SJSA1 (cell line): ENCODE results near the gene TEKT4. TPM values are rescaled to one million over a fixed set of nuclear protein-coding genes. Genes with fewer than 3 reads are reported as not detected.
"Not testable (repeated sequence)": the region's sequence is repeated elsewhere in the genome, so short reads cannot be mapped to it uniquely, and the experiment has no call there.

Experiments used
- DNase-seq, 2 experiments: peaks; one replicate each; pipeline ENCODE4 v3.0.0-alpha.2; 2015 to 2020; ENCODE audit warnings: low spot score in 2 of 2, low read depth in 1 of 2
- H3K27ac ChIP-seq: fragments of 250-450 bp; sonication (Bioruptor Pico); 2 replicates; pipeline ENCODE4 v1.5.1; 2020; ENCODE audit warnings: mild to moderate bottlenecking, moderate library complexity
- H3K27me3 ChIP-seq: fragments of 250-450 bp; sonication (Bioruptor Pico); replicated peaks from 2 replicates; pipeline ENCODE4 v1.5.1; 2020; ENCODE audit warnings: mild to moderate bottlenecking, moderate library complexity
- H3K36me3 ChIP-seq: fragments of 250-450 bp; sonication (Bioruptor Pico); 2 replicates; pipeline ENCODE4 v1.5.1; 2020; ENCODE audit warnings: mild to moderate bottlenecking
- H3K4me1 ChIP-seq: fragments of 250-450 bp; sonication (Bioruptor Pico); replicated peaks from 2 replicates; pipeline ENCODE4 v1.6.1; 2021; ENCODE audit warnings: mild to moderate bottlenecking
- H3K4me3 ChIP-seq: fragments of 250-450 bp; sonication (Bioruptor Pico); 2 replicates; pipeline ENCODE4 v1.5.1; 2020; ENCODE audit warnings: mild to moderate bottlenecking
- H3K9me3 ChIP-seq: fragments of 250-450 bp; sonication (Bioruptor Pico); replicated peaks from 2 replicates; pipeline ENCODE4 v1.5.1; 2020; ENCODE audit warnings: mild to moderate bottlenecking
- total RNA-seq: library from RNA; depleted of rRNA; stranded (reverse); fragments of >200 nt; shearing (Covaris generic); gene quantifications from 2 replicates; pipeline ENCODE4 v1.2.3, GENCODE V29; 2014; rRNA removed

Gene TEKT4
- not detected in 2 replicates for total RNA-seq

- H3K36me3 ChIP-seq, result no peaks in the 10 kb centered on the region
- DNase-seq, result peak; percentile 15 to 59
- H3K4me1 ChIP-seq, result peaks cover 6% of the 10 kb centered on the region
- no peaks in the 10 kb centered on the region for H3K27me3 ChIP-seq
- peak within 1 kb of the TSS; percentile 14; the same call in 1 of the 2 replicates for H3K4me3 ChIP-seq
- no peak within 1 kb of the TSS for H3K27ac ChIP-seq
- no peaks in the 10 kb centered on the region for H3K9me3 ChIP-seq
These were observed at the start of gene TEKT4 for GRCh38 chr2:94871226-94872087. TSS of gene TEKT4 (plus strand) at chr2:94871430. CDS start at chr2:94871580, 150 bp downstream.

GRCh38 chr2:94839224-94839623, 32.0 kb upstream of the TEKT4 start:
- not testable (repeated sequence) for H3K9me3 ChIP-seq, H3K36me3 ChIP-seq, DNase-seq, H3K4me1 ChIP-seq, H3K4me3 ChIP-seq, H3K27ac ChIP-seq, H3K27me3 ChIP-seq

- not testable (repeated sequence) for H3K4me3 ChIP-seq, H3K4me1 ChIP-seq, DNase-seq, H3K36me3 ChIP-seq, H3K27ac ChIP-seq, H3K9me3 ChIP-seq, H3K27me3 ChIP-seq
These were observed 14.4 kb upstream of the TEKT4 start for GRCh38 chr2:94856856-94857255.

- not testable (repeated sequence) for H3K27ac ChIP-seq, H3K4me1 ChIP-seq, H3K4me3 ChIP-seq, H3K36me3 ChIP-seq, H3K27me3 ChIP-seq, H3K9me3 ChIP-seq, DNase-seq
These were observed 13.7 kb upstream of the TEKT4 start for GRCh38 chr2:94857367-94858162.

- not testable (repeated sequence) for H3K4me1 ChIP-seq, DNase-seq, H3K36me3 ChIP-seq, H3K27ac ChIP-seq, H3K4me3 ChIP-seq, H3K9me3 ChIP-seq, H3K27me3 ChIP-seq
These were observed 12.9 kb upstream of the TEKT4 start for GRCh38 chr2:94858163-94858888.

- H3K36me3 ChIP-seq, result no peaks in the 10 kb centered on the region
- H3K4me1 ChIP-seq, result no peaks in the 10 kb centered on the region
- no peak overlapping the region for H3K27ac ChIP-seq
- H3K4me3 ChIP-seq, result no peak overlapping the region
- DNase-seq, result peak in 1 of 2 experiments; percentile 39
- H3K27me3 ChIP-seq, result no peaks in the 10 kb centered on the region
- H3K9me3 ChIP-seq, result no peaks in the 10 kb centered on the region
These were observed 9.7 kb upstream of the TEKT4 start for GRCh38 chr2:94861308-94862152.

GRCh38 chr2:94862903-94863302, 8.3 kb upstream of the TEKT4 start:
- not testable (repeated sequence) for H3K4me1 ChIP-seq, H3K9me3 ChIP-seq, H3K27ac ChIP-seq, H3K27me3 ChIP-seq, DNase-seq, H3K4me3 ChIP-seq, H3K36me3 ChIP-seq

- Histone ChIP-seq H3K27me3 (no peaks in the 10 kb centered on the region), H3K4me3 (no peak overlapping the region), H3K4me1 (peaks cover 6% of the 10 kb centered on the region)
These were observed 2.1 kb upstream of the TEKT4 start for GRCh38 chr2:94869131-94869530.

GRCh38 chr2:94869552-94870439, 1.4 kb upstream of the TEKT4 start:
- H3K36me3 ChIP-seq, result no peaks in the 10 kb centered on the region
- H3K9me3 ChIP-seq, result no peaks in the 10 kb centered on the region
- no peak overlapping the region for H3K4me3 ChIP-seq
- no peak for DNase-seq
- H3K27ac ChIP-seq, result no peak overlapping the region
- no peaks in the 10 kb centered on the region for H3K27me3 ChIP-seq
- peaks cover 6% of the 10 kb centered on the region for H3K4me1 ChIP-seq

More at GRCh38 chr2:94869131-94869530, 2.1 kb upstream of the TEKT4 start:
- no peak for DNase-seq
- Histone ChIP-seq H3K9me3 (no peaks in the 10 kb centered on the region), H3K27ac (no peak overlapping the region), H3K36me3 (no peaks in the 10 kb centered on the region)

- DNase-seq, result no peak
- Histone ChIP-seq H3K27ac (no peak overlapping the region), H3K9me3 (no peaks in the 10 kb centered on the region), H3K4me3 (no peak overlapping the region), H3K36me3 (no peaks in the 10 kb centered on the region), H3K27me3 (no peaks in the 10 kb centered on the region), H3K4me1 (peaks cover 6% of the 10 kb centered on the region)
These were observed 597 bp upstream of the TEKT4 start for GRCh38 chr2:94870440-94871225.

GRCh38 chr2:94872088-94872618, 923 bp downstream of the TEKT4 start:
- Histone ChIP-seq H3K4me3 (no peak overlapping the region), H3K27ac (no peak overlapping the region), H3K9me3 (no peaks in the 10 kb centered on the region), H3K36me3 (no peaks in the 10 kb centered on the region), H3K27me3 (no peaks in the 10 kb centered on the region), H3K4me1 (peaks cover 6% of the 10 kb centered on the region)
- DNase-seq, result no peak
